ENCODE measurements around the gene C6orf141.
"Not testable (repeated sequence)": the region's sequence is repeated elsewhere in the genome, so short reads cannot be mapped to it uniquely, and the experiment has no call there.

C6orf141 gene

GRCh38 chr6:49576618-49577017, 26.1 kb downstream of the C6orf141 start:
- DNase-seq (ENCODE audit: low read depth): no peak

- no peak for DNase-seq (ENCODE audit: low read depth)
Observed at GRCh38 chr6:49579649-49580048, 29.2 kb downstream of the C6orf141 start.

GRCh38 chr6:49582529-49582928, 32.1 kb downstream of the C6orf141 start:
- DNase-seq (ENCODE audit: low read depth): no peak

DNA sequence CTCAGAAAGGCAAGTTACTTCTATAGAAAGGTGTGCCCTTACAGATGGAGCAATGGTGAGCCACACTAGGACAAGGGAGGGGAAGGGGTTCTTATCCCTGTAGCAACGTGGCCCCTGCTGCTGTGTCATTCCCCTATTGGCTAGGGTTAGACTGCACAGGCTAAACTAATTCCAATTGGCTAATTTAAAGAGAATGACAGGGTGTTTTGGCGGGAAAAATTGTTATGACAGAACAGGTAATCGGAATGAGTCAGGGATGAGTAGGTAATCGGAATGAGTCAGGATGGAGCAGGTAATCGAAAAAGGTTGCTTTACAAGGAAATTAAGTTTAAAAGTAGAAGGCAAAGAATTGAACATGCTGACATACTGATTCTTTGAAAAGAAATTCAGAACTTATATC, 36.8 kb downstream of the C6orf141 start:
- DNase-seq (ENCODE audit: low read depth): not testable (repeated sequence)

Data from ELR (cell line).